Kidney capillary endothelial cell (primary cell): Measurements from ENCODE around the gene NRAS.

Experiments used
- DNase-seq: peaks from one replicate; pipeline ENCODE4 v3.0.0-alpha.2; 2018; ENCODE audit warnings: low spot score

NRAS gene

DNA sequence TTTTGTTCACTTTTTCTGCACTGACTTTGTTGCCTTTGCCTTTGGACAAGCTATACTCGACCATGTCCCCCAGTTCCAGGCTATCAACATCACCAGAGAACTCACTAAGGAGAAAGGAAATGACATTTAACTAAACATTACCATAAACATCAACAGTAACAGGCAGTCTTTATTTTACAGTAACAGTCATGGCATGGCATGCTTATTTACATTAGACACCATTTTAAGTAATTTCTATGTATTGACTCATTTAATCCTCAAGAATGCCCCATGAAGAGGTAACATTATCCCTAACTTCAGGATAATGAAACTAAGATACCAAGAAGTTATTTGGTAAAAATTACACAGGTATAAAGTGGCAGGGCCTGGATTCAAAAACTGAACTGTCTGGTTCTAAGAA, 8.7 kb upstream of the NRAS start:
- no peak for DNase-seq

DNA sequence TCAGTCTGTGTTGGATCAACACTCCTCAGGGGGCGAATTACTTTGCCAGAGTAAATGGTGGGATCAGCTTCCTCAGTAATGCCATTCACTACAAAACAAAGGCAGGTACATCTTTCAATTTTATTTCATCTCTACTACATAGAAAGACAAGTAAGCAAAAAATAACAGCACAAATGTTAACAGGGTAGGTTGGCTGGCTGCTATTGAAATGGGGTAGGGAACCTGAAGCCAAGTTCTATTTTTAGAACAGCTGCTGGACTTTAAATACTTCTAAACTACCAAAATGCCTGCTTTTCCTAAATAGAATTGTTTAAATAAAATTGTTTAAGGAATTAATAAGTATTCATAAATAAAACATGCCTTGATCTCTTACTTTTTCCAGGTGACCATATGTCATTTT, 7.3 kb upstream of the NRAS start:
- no peak for DNase-seq

DNA sequence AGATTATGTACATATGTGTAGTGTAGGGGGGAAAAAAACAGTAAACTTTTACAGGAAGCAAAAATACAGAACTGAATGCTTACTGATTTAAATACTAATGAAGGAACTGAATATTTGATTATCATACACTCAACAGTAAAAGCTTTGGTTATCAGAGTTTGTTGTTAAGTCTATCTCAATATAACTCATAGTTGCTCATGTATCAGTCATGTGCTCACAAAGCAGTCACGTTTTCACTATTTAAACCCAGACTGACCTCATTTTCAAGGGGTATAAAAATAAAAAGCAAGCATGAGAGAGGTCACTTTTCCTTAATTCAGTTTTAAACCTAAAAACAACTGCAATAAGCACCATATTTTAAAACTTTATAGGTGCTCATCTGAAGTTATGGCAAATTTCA, 6.9 kb upstream of the NRAS start:
- no peak for DNase-seq

DNA sequence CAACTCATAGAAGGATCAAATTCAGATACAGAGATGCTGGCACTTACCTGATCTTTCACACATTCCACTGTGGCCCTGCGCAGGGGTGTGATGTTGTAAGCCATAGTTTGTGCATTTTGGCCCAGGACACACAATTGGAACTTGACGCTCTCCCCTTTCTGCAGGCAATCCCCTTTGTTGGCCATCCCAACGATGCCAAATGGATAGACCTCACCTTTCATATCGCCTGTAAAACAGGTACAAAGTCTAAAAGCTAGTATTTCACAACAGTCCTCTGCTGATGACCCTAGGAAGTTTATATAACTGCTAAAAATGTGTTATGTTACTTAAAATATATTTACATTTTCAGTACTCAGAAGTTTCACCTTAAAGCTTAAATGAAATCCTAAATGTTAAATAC, 3.9 kb upstream of the NRAS start:
- DNase-seq: no peak

DNA sequence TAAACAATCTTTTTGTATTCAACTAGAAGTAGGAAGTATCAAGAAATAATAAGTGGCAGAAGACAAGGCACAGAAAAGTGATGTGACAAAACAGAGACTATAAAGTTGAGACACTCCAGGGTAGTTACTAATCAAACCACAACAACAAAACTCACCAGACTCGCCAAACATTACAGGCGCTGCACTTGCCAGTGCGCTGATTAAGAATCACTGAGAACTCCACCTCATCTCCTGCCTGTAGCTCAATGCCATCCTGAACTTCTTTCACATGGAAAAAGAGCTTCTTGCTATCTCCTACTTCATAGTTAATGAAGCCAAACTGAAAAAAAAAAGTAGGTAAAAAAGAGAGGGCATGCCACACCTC, 2.8 kb upstream of the NRAS start:
- DNase-seq: no peak

DNA sequence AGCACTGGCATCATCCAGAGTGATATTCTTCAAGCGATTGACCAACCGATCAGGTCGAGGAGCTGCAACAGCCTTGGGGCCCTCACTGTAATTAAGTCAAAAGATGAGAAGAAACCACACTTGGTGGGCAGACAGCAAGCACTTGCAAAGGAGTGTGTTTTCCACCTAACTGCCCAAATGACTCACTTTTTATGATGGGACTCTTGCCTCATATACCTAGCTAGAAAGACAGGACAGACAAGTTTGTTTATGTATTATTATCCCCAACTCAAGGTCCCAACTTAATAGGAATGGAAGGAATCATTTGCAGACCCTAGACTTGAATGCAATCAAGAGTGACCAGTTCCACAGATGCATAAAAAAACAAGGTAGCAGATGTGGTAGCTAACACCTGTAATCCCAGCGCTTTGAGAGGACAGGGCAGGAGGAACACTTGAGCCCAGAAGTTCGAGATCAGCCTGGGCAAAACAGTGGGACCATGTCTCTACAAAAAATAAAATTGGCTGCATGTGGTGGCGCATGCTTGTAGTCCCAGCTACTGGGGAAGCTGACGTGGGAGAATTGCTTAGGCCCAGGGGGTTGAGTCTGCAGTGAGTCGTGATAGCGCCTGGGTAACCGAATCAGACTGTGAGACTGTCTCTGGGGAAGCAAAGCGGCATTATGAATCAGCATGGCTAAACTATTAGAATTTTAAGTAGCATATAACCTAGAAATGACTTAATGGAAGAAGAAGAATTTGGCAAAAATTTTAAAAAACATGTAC, 2.3 kb upstream of the NRAS start:
- DNase-seq: no peak

DNA sequence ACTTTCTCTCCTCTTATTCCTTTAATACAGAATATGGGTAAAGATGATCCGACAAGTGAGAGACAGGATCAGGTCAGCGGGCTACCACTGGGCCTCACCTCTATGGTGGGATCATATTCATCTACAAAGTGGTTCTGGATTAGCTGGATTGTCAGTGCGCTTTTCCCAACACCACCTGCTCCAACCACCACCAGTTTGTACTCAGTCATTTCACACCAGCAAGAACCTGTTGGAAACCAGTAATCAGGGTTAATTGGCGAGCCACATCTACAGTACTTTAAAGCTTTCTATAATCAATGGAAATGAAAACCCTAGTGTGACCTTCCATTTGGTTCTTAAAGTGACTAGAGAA, 643 bp downstream of the NRAS start:
- peak; percentile 17 for DNase-seq

DNA sequence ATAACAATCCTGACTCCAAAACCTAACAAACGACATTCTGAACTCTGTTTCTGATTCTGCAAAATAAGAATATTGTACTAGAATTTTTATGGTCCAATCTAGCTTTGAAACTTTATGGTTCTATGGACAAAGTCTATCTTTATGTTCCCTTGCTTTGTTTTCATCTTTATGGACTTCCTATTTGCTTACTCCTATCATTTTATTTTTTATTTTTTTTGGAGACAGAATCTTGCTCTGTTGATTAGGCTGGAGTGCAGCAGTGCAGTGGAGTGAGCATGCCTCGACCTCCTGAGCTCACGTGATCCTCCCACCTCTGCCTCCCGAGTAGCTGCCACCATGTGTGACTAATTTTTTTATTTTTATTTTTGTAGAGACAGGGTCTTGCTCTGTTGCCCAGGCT, 3.6 kb downstream of the NRAS start:
- DNase-seq: no peak

DNA sequence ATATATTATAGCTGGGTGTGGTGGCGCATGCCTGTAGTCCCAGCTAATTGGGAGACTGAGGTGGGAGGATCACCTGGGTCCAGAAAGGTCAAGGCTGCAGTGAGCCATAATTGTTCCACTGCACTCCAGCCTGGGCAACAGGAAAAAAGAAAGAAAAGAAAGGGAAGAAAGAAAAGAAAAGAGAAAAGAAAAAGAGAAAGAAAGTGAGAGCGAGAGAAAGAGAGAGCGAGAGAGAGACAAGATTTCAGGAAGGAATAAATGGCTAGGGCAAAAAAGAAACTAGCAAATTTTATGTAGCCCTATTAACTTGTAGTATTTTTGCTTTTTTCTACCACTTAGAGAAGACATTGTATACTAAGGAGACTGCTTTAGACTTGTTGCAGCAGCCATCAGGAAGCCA, 6.2 kb downstream of the NRAS start:
- DNase-seq: no peak

DNA sequence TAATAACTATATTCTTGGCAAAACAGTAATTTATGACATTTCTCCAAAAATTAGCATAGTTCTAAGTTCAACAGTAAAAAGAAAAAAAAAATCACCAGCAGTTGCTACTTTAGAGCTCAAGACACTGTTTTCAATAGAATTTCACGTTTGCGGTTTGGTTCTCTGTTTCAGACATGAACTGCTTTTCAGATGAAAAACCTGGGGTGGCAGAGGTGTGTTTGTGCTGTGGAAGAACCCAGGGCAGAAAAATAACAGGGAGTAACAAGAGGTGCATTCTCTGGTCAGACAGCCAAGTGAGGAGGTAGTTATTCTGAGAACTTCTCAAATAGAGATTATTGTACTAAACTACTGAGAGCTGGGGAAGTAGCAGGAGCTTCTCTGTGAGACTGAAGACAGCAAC, 9.0 kb downstream of the NRAS start:
- no peak for DNase-seq

DNA sequence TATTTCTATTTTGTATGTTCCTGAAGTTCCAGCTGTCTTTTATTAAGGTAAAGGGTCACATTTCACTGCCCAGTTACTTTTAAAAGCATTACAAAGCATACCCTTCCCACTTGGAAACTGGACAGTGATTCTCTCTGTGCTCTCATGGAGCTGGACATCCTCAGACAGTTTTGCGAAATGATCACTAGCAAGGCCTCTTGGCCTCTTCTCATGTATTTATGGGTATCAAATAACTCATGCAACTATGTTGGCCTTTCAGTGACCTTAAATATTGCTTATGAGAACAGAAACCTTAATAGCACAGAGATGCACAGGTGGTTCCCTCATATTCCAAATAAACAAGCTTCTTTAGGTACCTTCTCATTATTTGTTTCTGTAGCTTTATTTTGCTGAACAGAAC, 13.3 kb downstream of the NRAS start:
- DNase-seq: no peak

DNA sequence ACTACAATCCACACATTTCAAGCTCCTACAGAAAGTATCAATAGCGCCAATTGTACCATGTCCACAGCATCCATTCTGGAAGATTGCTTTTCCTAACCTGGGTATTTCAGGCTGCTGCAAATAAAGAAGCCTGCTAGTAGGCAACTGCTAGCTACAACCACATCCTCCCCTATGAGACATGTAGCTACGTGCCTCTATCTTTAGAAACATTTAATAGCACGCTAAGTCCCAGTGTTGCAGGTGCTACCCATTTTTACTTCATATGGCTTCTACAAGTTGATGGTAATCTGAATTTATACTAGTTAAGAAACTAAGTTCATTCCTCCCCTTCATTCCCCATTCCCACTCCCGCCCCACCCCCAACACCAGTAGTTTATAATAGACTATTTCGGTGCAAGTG, 13.8 kb downstream of the NRAS start:
- DNase-seq: no peak

DNA sequence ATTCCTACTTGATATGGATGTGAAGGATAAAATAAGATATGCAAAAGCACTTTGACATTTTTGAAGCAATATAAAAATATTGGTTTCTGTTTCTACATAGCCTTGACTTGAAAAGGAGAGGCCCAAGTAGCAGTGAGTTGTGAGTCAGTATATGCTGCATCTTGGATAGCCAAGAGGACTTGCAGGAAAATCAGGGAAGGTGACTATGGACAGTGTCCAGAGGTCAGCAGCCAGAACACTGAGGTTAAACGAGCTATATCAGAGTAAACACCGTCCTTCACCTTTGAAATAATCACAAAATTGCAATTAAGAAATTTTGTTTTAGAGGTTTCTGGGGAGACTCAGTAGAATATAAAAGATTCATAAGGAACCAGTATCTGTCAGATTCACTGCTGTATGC, 14.6 kb downstream of the NRAS start:
- DNase-seq: no peak

DNA sequence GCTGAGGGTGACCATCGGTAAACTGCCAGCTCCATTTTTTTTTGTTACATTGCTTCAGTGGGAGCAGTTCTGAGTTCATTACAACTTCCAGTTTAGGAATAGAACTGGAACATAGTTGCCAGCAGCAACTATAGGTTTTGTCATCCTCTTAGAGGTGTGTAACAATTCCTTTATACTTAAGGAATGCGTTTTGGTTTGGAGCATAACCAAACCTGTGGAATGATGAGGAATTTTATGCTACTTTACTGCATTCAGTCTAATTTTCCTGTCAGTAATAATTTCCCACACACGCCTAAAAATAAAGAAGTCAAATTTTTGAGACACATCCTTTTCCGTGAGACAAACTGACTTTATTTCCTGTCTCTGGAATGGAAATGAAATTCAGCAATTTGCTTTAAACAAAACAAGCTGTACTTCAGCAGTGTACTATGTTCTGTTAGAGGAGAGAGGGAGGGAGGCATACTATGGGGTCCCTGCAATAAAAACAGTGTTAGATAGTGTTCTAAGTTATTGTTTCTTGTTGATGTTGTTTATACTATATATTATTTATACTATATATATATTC, 16.5 kb downstream of the NRAS start:
- peak; percentile 27 for DNase-seq

DNA sequence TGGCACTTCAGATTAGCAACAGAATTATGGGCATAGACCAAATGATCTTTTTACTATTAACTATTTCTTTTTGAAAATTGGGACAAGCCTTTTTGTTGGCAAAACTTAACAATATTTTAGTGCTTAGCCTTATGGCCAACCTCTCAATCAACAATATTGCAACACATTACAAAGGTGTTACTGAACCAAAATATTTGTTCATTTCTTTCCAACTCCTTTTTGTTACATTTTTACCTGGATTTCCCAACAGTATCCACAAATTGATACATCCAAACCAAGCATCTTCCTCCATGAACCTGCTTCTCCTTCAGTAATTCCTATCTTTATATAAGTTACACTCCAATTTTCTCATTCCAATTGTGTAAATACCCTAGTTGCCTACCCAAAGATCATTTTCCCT, 19.8 kb downstream of the NRAS start:
- DNase-seq: no peak

DNA sequence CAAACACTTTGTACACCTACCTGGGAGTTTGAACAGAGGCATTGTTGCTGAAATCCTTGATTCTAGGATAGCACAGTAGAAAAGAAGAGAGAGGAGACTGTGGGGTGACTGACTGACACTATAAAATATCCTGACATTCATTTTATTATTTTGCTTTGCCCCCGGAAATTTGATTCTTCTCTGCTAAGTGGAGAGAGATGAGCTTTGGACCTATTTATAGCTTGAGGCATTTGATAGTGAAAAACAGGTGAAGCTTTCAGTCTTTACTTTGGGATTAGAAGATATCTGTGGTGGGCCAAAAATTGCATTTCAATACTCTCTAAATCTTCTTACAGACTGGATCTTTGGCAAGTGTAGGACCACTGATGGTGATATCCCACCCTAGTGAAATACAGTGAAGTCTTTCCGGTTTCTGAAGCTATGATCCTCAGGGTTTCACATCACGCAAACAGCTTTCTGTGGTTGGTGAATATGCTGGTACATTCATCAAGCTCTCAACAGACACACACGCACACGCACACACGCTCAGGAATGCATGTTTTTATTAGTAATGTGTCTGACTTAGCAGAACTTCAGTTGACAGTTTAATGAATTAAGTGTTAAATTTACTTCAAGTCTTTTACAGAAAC, 21.0 kb downstream of the NRAS start, which contains the start of gene AMPD1:
AMPD1 (minus strand) TSS at position 117 of the 629 bp plus-strand sequence; CDS start at position 42, 75 bp downstream.
- DNase-seq: no peak

DNA sequence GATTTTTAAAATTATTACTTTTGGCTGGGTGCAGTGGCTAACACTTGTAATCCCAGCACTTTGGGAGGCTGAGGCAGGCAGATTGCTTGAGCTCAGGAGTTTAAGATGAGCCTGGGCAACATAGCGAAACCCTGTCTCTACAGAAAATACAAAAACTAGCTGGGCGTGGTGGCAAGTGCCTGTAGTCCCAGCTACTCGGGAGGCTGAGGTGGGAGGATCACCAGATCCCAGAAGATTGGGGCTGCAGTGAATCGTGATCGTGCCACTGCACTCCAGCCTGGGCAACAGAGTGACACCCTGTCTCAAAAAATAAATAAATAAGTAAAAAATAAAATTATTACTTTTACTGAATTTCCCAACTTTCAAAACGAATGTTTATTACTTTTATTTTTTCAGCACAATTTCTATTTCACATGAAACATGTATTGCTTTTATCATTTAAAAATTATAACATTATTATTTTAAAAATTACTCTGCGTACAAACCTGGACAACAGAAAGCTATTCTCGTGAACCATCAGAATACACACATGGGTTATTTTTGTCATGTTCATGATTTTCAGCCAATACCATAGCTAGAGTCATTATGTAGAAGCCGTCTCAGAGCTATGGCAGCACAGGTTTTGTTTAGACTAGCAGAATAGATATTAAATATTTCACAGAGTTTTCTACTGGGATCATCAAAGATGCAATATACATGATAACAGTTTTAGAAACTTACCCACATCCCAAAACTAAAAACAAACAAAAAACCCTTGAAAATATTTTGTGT, 21.8 kb downstream of the NRAS start:
- no peak for DNase-seq

DNA sequence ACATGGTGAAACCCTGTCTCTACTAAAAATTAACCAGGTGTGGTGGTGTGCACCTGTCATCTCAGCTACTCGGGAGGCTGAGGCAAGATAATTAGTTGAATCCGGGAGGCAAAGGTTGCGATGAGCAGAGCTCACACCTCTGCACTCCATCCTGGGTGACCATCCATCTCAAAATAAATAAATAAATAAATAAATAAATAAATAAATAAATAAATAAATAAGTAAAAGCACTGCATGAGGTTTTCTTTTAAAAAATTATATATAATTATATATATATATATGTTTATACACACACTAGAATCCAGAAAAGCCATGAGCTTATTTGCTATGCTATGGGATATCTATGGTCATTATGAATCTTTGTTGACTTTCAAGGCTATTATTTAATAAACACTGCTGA, 23.6 kb downstream of the NRAS start:
- DNase-seq: no peak

DNA sequence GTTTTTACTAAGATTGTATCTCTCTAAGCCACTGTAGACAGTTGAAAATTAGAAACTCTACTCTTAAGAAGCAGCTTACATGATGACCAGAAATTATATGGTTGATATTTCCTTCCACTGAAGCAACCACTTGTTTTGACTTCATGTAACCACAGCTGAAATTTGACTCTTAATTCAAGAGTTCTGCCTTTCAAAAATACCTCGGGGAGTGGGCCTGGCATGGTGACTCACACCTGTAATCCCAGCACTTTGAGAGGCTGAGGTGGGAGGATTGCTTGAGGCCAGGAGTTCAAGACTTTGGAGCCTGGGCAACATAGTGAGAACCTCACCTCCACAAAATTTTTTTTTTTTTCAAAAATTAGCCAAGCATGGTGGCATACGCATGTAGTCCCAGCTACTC, 25.5 kb downstream of the NRAS start:
- DNase-seq: no peak

DNA sequence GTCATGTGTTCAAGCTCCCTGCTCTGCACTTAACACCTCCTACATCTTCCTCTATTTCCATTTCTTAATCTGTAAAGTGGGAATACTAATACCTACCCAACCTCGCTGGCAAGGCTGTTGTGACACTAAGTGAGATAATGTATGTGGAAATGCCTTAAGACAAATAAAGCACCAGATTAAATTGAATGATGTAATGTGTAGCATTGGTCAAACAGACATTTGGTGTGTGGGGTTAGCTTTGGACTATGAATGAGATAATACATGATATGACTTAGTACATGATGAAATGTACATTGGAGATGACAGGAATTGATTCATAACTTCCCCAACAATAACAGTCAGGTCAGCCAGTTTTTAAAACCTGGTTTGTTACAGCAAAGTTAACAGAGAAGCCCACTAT, 26.4 kb downstream of the NRAS start:
- DNase-seq: no peak

DNA sequence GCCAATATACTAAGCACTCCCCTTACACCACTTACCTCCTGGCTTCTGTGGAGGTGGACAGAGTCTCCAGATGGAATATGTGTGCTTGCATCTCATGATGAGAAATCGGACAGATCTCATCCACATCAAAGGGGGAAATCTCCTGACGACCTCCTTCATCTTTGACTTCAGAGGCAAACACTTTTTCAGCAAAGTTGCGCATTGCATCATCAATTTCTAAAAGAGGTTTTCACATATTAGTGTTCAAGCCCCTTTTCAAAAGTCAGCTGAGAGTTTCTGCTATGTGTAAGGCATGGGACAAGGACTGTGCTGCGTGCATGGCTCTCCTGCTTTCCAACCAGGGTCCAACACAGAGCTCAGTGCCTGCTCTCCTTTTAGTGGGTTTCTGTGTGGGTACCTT, 28.0 kb downstream of the NRAS start:
- no peak for DNase-seq

DNA sequence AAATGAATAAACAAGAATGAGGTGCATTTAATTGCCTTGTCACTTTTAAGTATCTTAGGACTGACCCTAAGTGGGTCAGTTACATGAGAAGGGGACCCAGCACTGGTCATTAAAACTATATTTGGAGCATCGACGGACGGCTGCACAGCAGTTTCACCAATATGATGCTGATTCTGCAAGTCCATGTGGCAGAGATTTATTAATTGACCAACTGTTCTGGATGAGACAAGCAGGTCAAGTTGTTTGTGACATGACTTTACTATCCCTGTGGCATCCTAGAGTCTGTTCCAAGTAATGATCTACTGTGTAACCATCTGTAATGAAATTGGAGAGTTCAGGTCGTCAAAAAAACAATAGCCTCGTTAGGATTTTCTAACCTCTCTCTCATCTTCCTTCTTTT, 30.7 kb downstream of the NRAS start:
- DNase-seq: no peak

DNA sequence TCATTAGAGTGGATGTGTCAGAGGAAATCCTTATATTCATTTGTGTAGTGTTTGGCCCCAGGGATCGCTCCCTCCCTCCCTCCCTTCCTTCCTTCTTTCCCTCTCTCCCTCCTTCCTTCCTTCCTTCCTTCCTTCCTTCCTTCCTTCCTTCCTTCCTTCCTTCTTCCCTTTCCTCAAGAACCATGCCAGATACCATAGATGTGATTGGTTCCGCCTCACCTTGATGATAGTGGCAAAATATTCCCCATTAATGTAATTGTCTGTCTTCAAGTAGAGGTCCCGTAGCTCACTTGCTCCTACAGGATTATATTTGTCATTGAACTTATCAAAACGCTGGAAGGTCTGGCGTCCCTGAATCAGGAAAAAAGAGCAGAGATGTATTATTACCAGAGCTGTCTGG, 38.9 kb downstream of the NRAS start:
- no peak for DNase-seq
